ENCODE measurements around the gene NOD1. TPM values are rescaled to one million over a fixed set of nuclear protein-coding genes. Genes with fewer than 3 reads are reported as not detected.

Gene NOD1
- total RNA-seq, 1 experiment from 2014 or later, result 7.0 TPM

DNA sequence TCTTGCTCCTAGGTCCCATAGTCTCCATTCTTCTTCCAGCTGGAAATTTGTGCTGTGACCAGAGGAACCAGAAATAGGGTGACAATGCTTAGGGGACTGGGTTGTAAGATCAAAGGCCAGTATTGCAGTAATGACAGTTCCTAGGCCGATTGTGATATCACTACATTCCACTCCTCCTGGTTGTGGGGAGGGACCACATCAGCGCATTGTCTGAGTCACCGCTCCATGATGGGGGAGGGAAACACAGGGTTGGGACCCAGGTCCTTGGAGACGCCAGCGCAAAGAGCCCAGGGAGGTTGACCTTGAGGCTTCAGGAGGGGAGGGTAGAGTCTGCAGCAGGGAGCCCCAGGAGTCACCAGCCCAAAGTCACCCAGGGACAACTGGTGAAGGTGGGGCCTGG lies 46.8 kb upstream of the NOD1 start:
- Histone ChIP-seq H3K4me1 (peaks cover 29% of the 10 kb centered on the region), H3K4me3 (ENCODE audit: low read depth, low read length) (no peak overlapping the region), H3K36me3 (ENCODE audit: control insufficient read depth, insufficient read depth, low read length) (no peaks in the 10 kb centered on the region), H3K9me3 (no peaks in the 10 kb centered on the region), H3K27me3 (replicated peaks; ENCODE audit: control insufficient read depth, insufficient read depth, low read length) (no peaks in the 10 kb centered on the region)
- no peak for DNase-seq
- Mint-ChIP-seq H3K4me1 (ENCODE audit: low read depth, unreplicated experiment) (peaks cover 19% of the 10 kb centered on the region), H3K4me3 (ENCODE audit: unreplicated experiment) (no peak overlapping the region), H3K9me3 (ENCODE audit: unreplicated experiment) (peaks cover 9% of the 10 kb centered on the region), H3K27ac (ENCODE audit: unreplicated experiment) (no peak overlapping the region), H3K36me3 (ENCODE audit: insufficient read depth, unreplicated experiment) (no peaks in the 10 kb centered on the region), H3K27me3 (ENCODE audit: insufficient read depth, unreplicated experiment) (no peaks in the 10 kb centered on the region)
- TF ChIP-seq, protein P1, sequence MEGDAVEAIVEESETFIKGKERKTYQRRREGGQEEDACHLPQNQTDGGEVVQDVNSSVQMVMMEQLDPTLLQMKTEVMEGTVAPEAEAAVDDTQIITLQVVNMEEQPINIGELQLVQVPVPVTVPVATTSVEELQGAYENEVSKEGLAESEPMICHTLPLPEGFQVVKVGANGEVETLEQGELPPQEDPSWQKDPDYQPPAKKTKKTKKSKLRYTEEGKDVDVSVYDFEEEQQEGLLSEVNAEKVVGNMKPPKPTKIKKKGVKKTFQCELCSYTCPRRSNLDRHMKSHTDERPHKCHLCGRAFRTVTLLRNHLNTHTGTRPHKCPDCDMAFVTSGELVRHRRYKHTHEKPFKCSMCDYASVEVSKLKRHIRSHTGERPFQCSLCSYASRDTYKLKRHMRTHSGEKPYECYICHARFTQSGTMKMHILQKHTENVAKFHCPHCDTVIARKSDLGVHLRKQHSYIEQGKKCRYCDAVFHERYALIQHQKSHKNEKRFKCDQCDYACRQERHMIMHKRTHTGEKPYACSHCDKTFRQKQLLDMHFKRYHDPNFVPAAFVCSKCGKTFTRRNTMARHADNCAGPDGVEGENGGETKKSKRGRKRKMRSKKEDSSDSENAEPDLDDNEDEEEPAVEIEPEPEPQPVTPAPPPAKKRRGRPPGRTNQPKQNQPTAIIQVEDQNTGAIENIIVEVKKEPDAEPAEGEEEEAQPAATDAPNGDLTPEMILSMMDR (IDR thresholded peaks at IDR 0.05; ENCODE audit: insufficient read depth in 1 of 2, low read depth in 1 of 2, low read length in 1 of 2, severe bottlenecking in 1 of 2, unreplicated experiment in 1 of 2), result no peak
- CTCF ChIA-PET, result no interaction called here
- intact Hi-C loops (cut with micrococcal nuclease; ENCODE audit: unreplicated experiment), result no loop called here
- POLR2A ChIA-PET, result no interaction called here
- no TSS peak for BruUV-seq (replicated peaks)

DNA sequence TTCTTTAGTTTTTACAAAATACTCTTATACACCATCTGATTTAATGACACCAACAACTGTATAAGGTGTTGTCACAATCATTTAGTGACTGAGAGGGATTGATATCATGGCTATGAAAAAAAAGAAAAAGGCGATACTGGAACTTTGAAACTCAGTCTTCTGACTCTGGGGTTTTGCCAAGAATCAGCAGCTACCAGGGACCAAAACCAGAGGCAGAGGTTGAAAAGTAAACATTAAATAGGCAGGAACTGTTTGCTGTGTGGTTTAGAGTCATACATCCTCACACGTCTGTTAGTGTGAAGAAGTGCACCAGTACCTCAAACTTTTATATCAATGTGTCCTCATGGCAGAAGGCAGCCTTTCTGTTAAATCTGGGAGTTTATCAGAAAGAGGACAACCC lies 46.0 kb upstream of the NOD1 start:
- CTCF ChIA-PET, result interaction anchor here (1.1 kb wide), 1 partner anchor 128 kb away, joined by 3 read pairs; no protein-coding TSS in a partner anchor
- Mint-ChIP-seq H3K9me3 (ENCODE audit: unreplicated experiment) (peaks cover 9% of the 10 kb centered on the region), H3K4me1 (ENCODE audit: low read depth, unreplicated experiment) (peaks cover 21% of the 10 kb centered on the region), H3K27me3 (ENCODE audit: insufficient read depth, unreplicated experiment) (no peaks in the 10 kb centered on the region), H3K27ac (ENCODE audit: unreplicated experiment) (no peak overlapping the region), H3K4me3 (ENCODE audit: unreplicated experiment) (no peak overlapping the region), H3K36me3 (ENCODE audit: insufficient read depth, unreplicated experiment) (no peaks in the 10 kb centered on the region)
- H3K36me3 ChIP-seq (ENCODE audit: control insufficient read depth, insufficient read depth, low read length), result no peaks in the 10 kb centered on the region
- TF ChIP-seq, protein P1 (IDR thresholded peaks at IDR 0.05; ENCODE audit: insufficient read depth in 1 of 2, low read depth in 1 of 2, low read length in 1 of 2, severe bottlenecking in 1 of 2, unreplicated experiment in 1 of 2), result no peak
- H3K27me3 ChIP-seq (replicated peaks; ENCODE audit: control insufficient read depth, insufficient read depth, low read length), result no peaks in the 10 kb centered on the region
- H3K4me3 ChIP-seq (ENCODE audit: low read depth, low read length), result no peak overlapping the region
- POLR2A ChIA-PET, result no interaction called here
- BruUV-seq (replicated peaks), result no TSS peak
- peaks cover 33% of the 10 kb centered on the region for H3K4me1 ChIP-seq
- DNase-seq, result no peak
- no peaks in the 10 kb centered on the region for H3K9me3 ChIP-seq
- intact Hi-C loops (cut with micrococcal nuclease; ENCODE audit: unreplicated experiment), result no loop called here

DNA sequence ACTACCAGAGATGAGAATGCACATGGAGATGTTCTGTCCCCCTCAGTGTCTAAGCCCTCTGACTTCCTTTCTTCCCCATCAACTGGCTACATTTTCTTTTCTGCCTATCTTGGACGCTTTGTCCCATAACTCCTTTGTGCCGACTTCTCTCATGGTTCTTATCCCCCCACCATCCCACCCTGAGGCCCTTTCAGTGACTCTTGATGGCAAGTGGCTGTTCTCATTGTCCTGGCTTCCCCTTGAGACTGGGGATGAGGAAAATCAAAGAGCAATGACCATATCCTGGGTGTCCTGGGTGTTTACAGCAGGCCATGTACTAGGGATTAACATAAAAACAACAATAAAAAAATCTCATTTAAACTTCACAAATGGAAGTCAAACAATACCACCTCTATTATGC lies 44.9 kb upstream of the NOD1 start:
- H3K27ac Mint-ChIP-seq (ENCODE audit: unreplicated experiment), result no peak overlapping the region
- no peak overlapping the region for H3K4me3 Mint-ChIP-seq (ENCODE audit: unreplicated experiment)
- Histone ChIP-seq H3K4me3 (ENCODE audit: low read depth, low read length) (no peak overlapping the region), H3K9me3 (no peaks in the 10 kb centered on the region), H3K4me1 (peaks cover 43% of the 10 kb centered on the region), H3K36me3 (ENCODE audit: control insufficient read depth, insufficient read depth, low read length) (no peaks in the 10 kb centered on the region), H3K27me3 (replicated peaks; ENCODE audit: control insufficient read depth, insufficient read depth, low read length) (no peaks in the 10 kb centered on the region)
- CTCF ChIA-PET, result interaction anchor here (1.1 kb wide), 1 partner anchor 127 kb away, joined by 3 read pairs; no protein-coding TSS in a partner anchor
- H3K27me3 Mint-ChIP-seq (ENCODE audit: insufficient read depth, unreplicated experiment), result no peaks in the 10 kb centered on the region
- TF ChIP-seq, protein P1 (IDR thresholded peaks at IDR 0.05; ENCODE audit: insufficient read depth in 1 of 2, low read depth in 1 of 2, low read length in 1 of 2, severe bottlenecking in 1 of 2, unreplicated experiment in 1 of 2), result no peak
- intact Hi-C loops (cut with micrococcal nuclease; ENCODE audit: unreplicated experiment), result no loop called here
- H3K9me3 Mint-ChIP-seq (ENCODE audit: unreplicated experiment), result peaks cover 9% of the 10 kb centered on the region
- POLR2A ChIA-PET, result no interaction called here
- DNase-seq, result no peak
- H3K4me1 Mint-ChIP-seq (ENCODE audit: low read depth, unreplicated experiment), result peaks cover 21% of the 10 kb centered on the region
- BruUV-seq (replicated peaks), result no TSS peak
- H3K36me3 Mint-ChIP-seq (ENCODE audit: insufficient read depth, unreplicated experiment), result no peaks in the 10 kb centered on the region
